KMS-11 (cell line): ENCODE results near the gene EML2.

Experiments
- H2AFZ ChIP-seq: fragments of 200-600 bp; sonication (generic); 2 replicates; pipeline ENCODE4 v1.6.1; 2016; ENCODE audit warnings: antibody characterized with exemption, mixed run types, low read depth
- H3K27ac ChIP-seq: fragments of 200-600 bp; sonication (generic); 2 replicates; pipeline ENCODE4 v1.6.1; 2016; ENCODE audit warnings: mild to moderate bottlenecking, mixed run types
- H3K27me3 ChIP-seq: fragments of 200-600 bp; sonication (generic); 2 replicates; pipeline ENCODE4 v1.6.1; 2017; ENCODE audit warnings: mild to moderate bottlenecking, low read depth, mixed run types, moderate library complexity; ENCODE audit not compliant: insufficient read depth
- H3K36me3 ChIP-seq: fragments of 200-600 bp; sonication (generic); 2 replicates; pipeline ENCODE4 v1.6.1; 2017; ENCODE audit warnings: mild to moderate bottlenecking, mixed run types; ENCODE audit not compliant: insufficient read depth
- H3K4me1 ChIP-seq: fragments of 200-600 bp; sonication (generic); 2 replicates; pipeline ENCODE4 v1.6.1; 2016; ENCODE audit warnings: mild to moderate bottlenecking, low read depth, mixed run types; ENCODE audit not compliant: poor library complexity, severe bottlenecking
- H3K4me2 ChIP-seq: fragments of 200-600 bp; sonication (generic); 2 replicates; pipeline ENCODE4 v1.7.0; 2016; ENCODE audit warnings: mild to moderate bottlenecking, mixed run types
- H3K4me3 ChIP-seq: fragments of 200-600 bp; sonication (generic); IDR thresholded peaks from 2 replicates; pipeline ENCODE4 v1.6.1; 2017; ENCODE audit warnings: low read depth, low read length, mixed read lengths; ENCODE audit not compliant: insufficient read depth
- H3K79me2 ChIP-seq: fragments of 200-600 bp; sonication (generic); 2 replicates; pipeline ENCODE4 v1.6.1; 2016; ENCODE audit warnings: low read depth, mixed run types; ENCODE audit not compliant: insufficient read depth
- H3K9ac ChIP-seq: fragments of 200-600 bp; sonication (generic); 2 replicates; pipeline ENCODE4 v1.6.1; 2016; ENCODE audit warnings: mild to moderate bottlenecking, mixed run types
- H4K20me1 ChIP-seq: fragments of 200-600 bp; sonication (generic); 2 replicates; pipeline ENCODE4 v1.6.1; 2016; ENCODE audit warnings: mild to moderate bottlenecking, mixed run types; ENCODE audit not compliant: insufficient read depth
- CTCF ChIP-seq: fragments of 200-600 bp; sonication (generic); conservative IDR thresholded peaks from 2 replicates; pipeline ENCODE4 v1.6.1; 2017; ENCODE audit warnings: low read depth, mild to moderate bottlenecking, antibody characterized with exemption, low read length, moderate library complexity, mixed read lengths

The EML2 gene

GRCh38 chr19:45591004-45591637 lies 48.1 kb downstream of the EML2 start:
- Histone ChIP-seq H4K20me1 (no peaks in the 10 kb centered on the region), H3K4me1 (peaks cover 3% of the 10 kb centered on the region), H2AFZ (no peak overlapping the region), H3K27ac (no peak overlapping the region), H3K9ac (no peak overlapping the region), H3K4me3 (no peak overlapping the region), H3K4me2 (0 out of 2 replicates have a peak overlapping the region, but pooled peaks have one; percentile 3), H3K27me3 (peaks cover 64% of the 10 kb centered on the region), H3K79me2 (no peaks in the 10 kb centered on the region), H3K36me3 (no peaks in the 10 kb centered on the region)
- TF ChIP-seq CTCF = peak; percentile 58

GRCh38 chr19:45590300-45591003 lies 48.7 kb downstream of the EML2 start:
- Histone ChIP-seq H3K36me3 (no peaks in the 10 kb centered on the region), H3K27me3 (peaks cover 57% of the 10 kb centered on the region), H3K27ac (no peak overlapping the region), H2AFZ (no peak overlapping the region), H3K4me2 (0 out of 2 replicates have a peak overlapping the region, but pooled peaks have one; percentile 3), H3K4me3 (no peak overlapping the region), H3K9ac (no peak overlapping the region), H3K79me2 (no peaks in the 10 kb centered on the region), H3K4me1 (peaks cover 4% of the 10 kb centered on the region), H4K20me1 (no peaks in the 10 kb centered on the region)
- TF ChIP-seq CTCF = no peak

GRCh38 chr19:45589768-45590167 lies 49.4 kb downstream of the EML2 start:
- Histone ChIP-seq H2AFZ (no peak overlapping the region), H3K4me1 (peaks cover 9% of the 10 kb centered on the region), H3K36me3 (no peaks in the 10 kb centered on the region), H4K20me1 (no peaks in the 10 kb centered on the region), H3K9ac (no peak overlapping the region), H3K27ac (no peak overlapping the region), H3K4me3 (no peak overlapping the region), H3K79me2 (no peaks in the 10 kb centered on the region), H3K4me2 (no peak overlapping the region), H3K27me3 (peaks cover 50% of the 10 kb centered on the region)
- no peak for TF ChIP-seq CTCF

GRCh38 chr19:45587873-45588272 lies 51.3 kb downstream of the EML2 start:
- Histone ChIP-seq H3K9ac (no peak overlapping the region), H3K36me3 (no peaks in the 10 kb centered on the region), H3K4me3 (no peak overlapping the region), H3K4me1 (peaks cover 17% of the 10 kb centered on the region), H3K4me2 (no peak overlapping the region), H3K27me3 (peaks cover 33% of the 10 kb centered on the region), H2AFZ (no peak overlapping the region), H3K79me2 (peaks cover 12% of the 10 kb centered on the region), H3K27ac (no peak overlapping the region), H4K20me1 (no peaks in the 10 kb centered on the region)
- TF ChIP-seq CTCF = no peak
